A549 (cell line): ENCODE measurements around the gene ACBD6. TPM values are rescaled to one million over a fixed set of nuclear protein-coding genes. Genes with fewer than 3 reads are reported as not detected.

ENCODE experiments used
- ATAC-seq, 2 experiments: fragments of 200-7000 bp in 1 of 2; fragments of >200 bp in 1 of 2; cut with Nextera tagmentation in 1 of 2; cut with Tn5 transposase in 1 of 2; 3 replicates each; pipeline versions ENCODE4 v1.8.0 to v1.9.1; 2018 to 2020; ENCODE audit warnings: mild to moderate bottlenecking in 1 of 2, moderate library complexity in 1 of 2
- CTCF ChIA-PET: fragments of 300-600 bp; sonication (Branson Sonifier 250); formaldehyde crosslinking; extraction: SDS; loops from one replicate; lab custom pipeline; 2021; ENCODE audit warnings: antibody characterized with exemption, inconsistent platforms; lab: Yijun Ruan, JAX
- POLR2A ChIA-PET: fragments of 350-600 bp; formaldehyde crosslinking; extraction: SDS; loops from one replicate; lab custom pipeline; 2021; ENCODE audit warnings: antibody characterized with exemption, inconsistent platforms; lab: Yijun Ruan, JAX
- DNase-seq, 2 experiments: peaks; one replicate each; pipeline versions ENCODE4 v3.0.0 to v3.0.0-alpha.2; 2011 to 2016; ENCODE audit warnings: low read depth in 1 of 2, low spot score in 1 of 2
- FAIRE-seq: peaks from 2 replicates; lab custom pipeline; 2011; peaks lifted over from hg19 to GRCh38; lab: Jason Lieb, UNC
- H3K27ac ChIP-seq, 2 experiments: fragments of >200 bp; sonication (Bioruptor Twin); formaldehyde crosslinking; 3 replicates each; pipeline ENCODE4 v1.5.1; 2016 to 2017
- H3K4me1 ChIP-seq: fragments of >200 bp; sonication (Bioruptor Twin); formaldehyde crosslinking; 3 replicates; pipeline ENCODE4 v1.6.1; 2016
- H3K4me2 ChIP-seq: fragments of >200 bp; sonication (Bioruptor Twin); formaldehyde crosslinking; 3 replicates; pipeline ENCODE4 v1.6.1; 2016
- H3K4me3 ChIP-seq: fragments of >200 bp; sonication (Bioruptor Twin); formaldehyde crosslinking; 3 replicates; pipeline ENCODE4 v1.5.1; 2016
- H3K9me3 ChIP-seq: fragments of >200 bp; sonication (Bioruptor Twin); formaldehyde crosslinking; 3 replicates; pipeline ENCODE4 v1.6.1; 2016
- BHLHE40 ChIP-seq: IDR thresholded peaks from 2 replicates; pipeline ENCODE4 v1.6.1; 2012; ENCODE audit warnings: low read depth, low read length, inconsistent platforms
- CEBPB ChIP-seq, 2 experiments: fragments of >200 bp in 1 of 2; sonication (Bioruptor Twin) in 1 of 2; formaldehyde crosslinking in 1 of 2; IDR thresholded peaks; 2 replicates each; pipeline ENCODE4 v1.6.1; 2012 to 2016
- CHD2 ChIP-seq: fragments of 150-350 bp; IDR thresholded peaks from 2 replicates; pipeline ENCODE4 v1.6.1; 2014; ENCODE audit warnings: low read length; ENCODE audit not compliant: partially characterized antibody
- EHF ChIP-seq: fragments of 250-450 bp; sonication (Bioruptor Pico); IDR thresholded peaks from 2 replicates; pipeline ENCODE4 v1.5.0; 2020; ENCODE audit warnings: mild to moderate bottlenecking
- EHMT2 ChIP-seq: fragments of 200-600 bp; sonication (generic); IDR thresholded peaks from 2 replicates; pipeline ENCODE4 v1.6.1; 2016; ENCODE audit warnings: antibody characterized with exemption, low read depth, mild to moderate bottlenecking, moderate library complexity
- FOSB ChIP-seq: fragments of 250-450 bp; sonication (Bioruptor Pico); IDR thresholded peaks from 2 replicates; pipeline ENCODE4 v1.5.0; 2020; ENCODE audit warnings: mild to moderate bottlenecking, moderate library complexity
- FOXS1 ChIP-seq: fragments of 250-450 bp; sonication (Bioruptor Pico); IDR thresholded peaks from 2 replicates; pipeline ENCODE4 v1.5.0; 2020; ENCODE audit warnings: mild to moderate bottlenecking, moderate library complexity
- HDAC2 ChIP-seq: fragments of 200-600 bp; sonication (generic); IDR thresholded peaks from 2 replicates; pipeline ENCODE4 v1.6.1; 2016
- HOXB13 ChIP-seq: fragments of 250-450 bp; sonication (Bioruptor Pico); IDR thresholded peaks from 2 replicates; pipeline ENCODE4 v1.5.0; 2020; ENCODE audit warnings: low read depth, mild to moderate bottlenecking, moderate library complexity
- HOXB5 ChIP-seq: fragments of 250-450 bp; sonication (Bioruptor Pico); IDR thresholded peaks from 2 replicates; pipeline ENCODE4 v1.5.0; 2020; ENCODE audit warnings: mild to moderate bottlenecking, moderate library complexity
- MAZ ChIP-seq: fragments of 150-350 bp; IDR thresholded peaks from 2 replicates; pipeline ENCODE4 v1.6.1; 2014; ENCODE audit warnings: antibody characterized with exemption, low read depth, low read length, borderline replicate concordance
- MYC ChIP-seq: IDR thresholded peaks from 2 replicates; pipeline ENCODE4 v1.6.1; 2012; ENCODE audit warnings: mild to moderate bottlenecking, inconsistent platforms, low read length, improper control_type of control experiment, borderline replicate concordance
- NFE2L2 ChIP-seq: fragments of 150-350 bp; conservative IDR thresholded peaks from 2 replicates; pipeline ENCODE4 v1.6.1; 2014; ENCODE audit warnings: low read length
- NPAS2 ChIP-seq: fragments of 250-450 bp; sonication (Bioruptor Pico); IDR thresholded peaks from 2 replicates; pipeline ENCODE4 v1.8.0; 2022; ENCODE audit warnings: mild to moderate bottlenecking, moderate library complexity, borderline replicate concordance
- PHF8 ChIP-seq: fragments of 200-600 bp; sonication (generic); IDR thresholded peaks from 2 replicates; pipeline ENCODE4 v1.6.1; 2016; ENCODE audit warnings: low read depth, mild to moderate bottlenecking, antibody characterized with exemption, moderate library complexity, borderline replicate concordance
- POLR2A ChIP-seq: IDR thresholded peaks from 2 replicates; pipeline ENCODE4 v1.6.1; 2012; ENCODE audit warnings: mild to moderate bottlenecking, low read length
- POLR2AphosphoS2 ChIP-seq: conservative IDR thresholded peaks from 2 replicates; pipeline ENCODE4 v1.6.1; 2012; ENCODE audit warnings: low read length, improper control_type of control experiment, inconsistent platforms
- RAD21 ChIP-seq, 2 experiments: fragments of >200 bp in 1 of 2; sonication (Bioruptor Twin) in 1 of 2; formaldehyde crosslinking in 1 of 2; IDR thresholded peaks in 1 of 2; conservative IDR thresholded peaks in 1 of 2; 2 replicates in 1 of 2; 3 replicates in 1 of 2; pipeline ENCODE4 v1.6.1; 2012 to 2018; ENCODE audit warnings: inconsistent platforms in 1 of 2
- RFX5 ChIP-seq: fragments of 450-650 bp; IDR thresholded peaks from 2 replicates; pipeline ENCODE4 v1.7.1; 2014; ENCODE audit warnings: antibody characterized with exemption, mild to moderate bottlenecking, moderate library complexity
- SMC3 ChIP-seq: fragments of >200 bp; sonication (Bioruptor Twin); formaldehyde crosslinking; IDR thresholded peaks from 3 replicates; pipeline ENCODE4 v1.6.1; 2018; ENCODE audit warnings: inconsistent platforms
- ZC3H11A ChIP-seq: fragments of 450-650 bp; IDR thresholded peaks from 2 replicates; pipeline ENCODE4 v1.6.1; 2014; ENCODE audit warnings: antibody characterized with exemption, mild to moderate bottlenecking
- ZFP36 ChIP-seq: fragments of 450-650 bp; IDR thresholded peaks from 2 replicates; pipeline ENCODE4 v1.6.1; 2014; ENCODE audit warnings: borderline replicate concordance; ENCODE audit not compliant: partially characterized antibody
- ZNF302 ChIP-seq: fragments of 250-450 bp; sonication (Bioruptor Pico); IDR thresholded peaks from 2 replicates; pipeline ENCODE4 v1.9.0; 2021; ENCODE audit warnings: inconsistent platforms, mild to moderate bottlenecking, moderate library complexity
- ZSCAN20 ChIP-seq: fragments of 250-450 bp; sonication (Bioruptor Pico); IDR thresholded peaks from 2 replicates; pipeline ENCODE4 v1.8.0; 2022; ENCODE audit warnings: mild to moderate bottlenecking, moderate library complexity
- WGBS: methylation state at CpG from one replicate; pipeline ENCODE4 v1.1.6; 2017; ENCODE audit errors: missing lambda C conversion rate; 5-methylcytosine and 5-hydroxymethylcytosine counted together
- polyA plus RNA-seq, 4 experiments: library from polyadenylated mRNA; depleted of rRNA in 3 of 4; stranded (reverse); fragments of >200 nt; fragmentation: RNase III in 1 of 4; extraction: RNeasy Plus Mini Kit Qiagen cat#74134 plus additional on column Dnase treatment in 1 of 4; gene quantifications; 2 replicates in 3 of 4; 3 replicates in 1 of 4; pipeline ENCODE4 v1.2.3, GENCODE V29; 2011 to 2017
- TF ChIP-seq, protein P1 (sequence below): fragments of 450-650 bp; IDR thresholded peaks from 2 replicates; pipeline ENCODE4 v1.6.1; 2014; ENCODE audit warnings: antibody characterized with exemption
- TF ChIP-seq, protein P2 (sequence below): fragments of 150-350 bp; IDR thresholded peaks from 2 replicates; pipeline ENCODE4 v1.6.1; 2014; ENCODE audit warnings: low read depth, mild to moderate bottlenecking, low read length
- TF ChIP-seq, protein P3 (sequence below): fragments of 250-450 bp; sonication (Bioruptor Pico); IDR thresholded peaks from 2 replicates; pipeline ENCODE4 v1.5.0; 2020; ENCODE audit warnings: low read depth, mild to moderate bottlenecking, moderate library complexity
- TF ChIP-seq, protein P4 (sequence below): IDR thresholded peaks from 2 replicates; pipeline ENCODE4 v1.6.1; 2012; ENCODE audit warnings: low read depth, borderline replicate concordance
- TF ChIP-seq, protein P5 (sequence below): IDR thresholded peaks from 2 replicates; pipeline ENCODE4 v1.6.1; 2012
- TF ChIP-seq, protein P6 (sequence below): fragments of >200 bp; sonication (Bioruptor Twin); formaldehyde crosslinking; IDR thresholded peaks from 3 replicates; pipeline ENCODE4 v1.6.1; 2016

ACBD6 gene
- polyA plus RNA-seq, 2 of the 4 experiments (the other 2 are of a cell fraction): 61.4 to 91.3 TPM

DNA sequence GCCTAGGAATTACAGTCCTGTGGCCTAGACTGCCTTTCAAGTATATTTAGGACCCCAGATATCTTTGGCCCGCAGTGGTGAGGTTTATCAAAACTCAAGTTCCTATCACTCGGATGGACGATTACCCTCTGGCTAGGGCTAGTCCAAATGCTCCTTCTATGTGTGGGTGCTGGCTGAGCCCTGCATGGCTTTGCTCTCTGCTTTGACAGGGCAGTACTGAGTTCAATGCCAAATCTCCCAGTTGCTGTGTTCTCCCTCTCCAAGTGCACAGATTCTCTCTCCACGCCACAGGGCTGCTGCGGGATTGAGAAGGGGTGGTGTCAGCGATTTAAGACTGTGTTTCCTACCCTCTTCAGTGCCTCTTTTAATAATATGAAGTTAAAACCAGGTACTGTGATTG, 175.3 kb downstream of the ACBD6 start:
- no peak for FAIRE-seq
- ATAC-seq: no peak
- DNase-seq: no peak
- H3K4me3 ChIP-seq: no peak overlapping the region
- no peak for TF ChIP-seq BHLHE40
- TF ChIP-seq ZC3H11A: no peak
- TF ChIP-seq HOXB13 (CRISPR knock-in tag): no peak
- no peak for TF ChIP-seq MAZ
- no peak for TF ChIP-seq POLR2A
- no peak for TF ChIP-seq FOXS1 (CRISPR knock-in tag)
- no peak for TF ChIP-seq CHD2
- TF ChIP-seq PHF8: no peak
- TF ChIP-seq NPAS2 (CRISPR knock-in tag): no peak
- no peak for TF ChIP-seq RAD21 (conservative IDR thresholded peaks at IDR 0.05 in 1 of 2, IDR thresholded peaks at IDR 0.05 in 1 of 2)
- no peak for TF ChIP-seq EHF (CRISPR knock-in tag)
- TF ChIP-seq, protein P1, sequence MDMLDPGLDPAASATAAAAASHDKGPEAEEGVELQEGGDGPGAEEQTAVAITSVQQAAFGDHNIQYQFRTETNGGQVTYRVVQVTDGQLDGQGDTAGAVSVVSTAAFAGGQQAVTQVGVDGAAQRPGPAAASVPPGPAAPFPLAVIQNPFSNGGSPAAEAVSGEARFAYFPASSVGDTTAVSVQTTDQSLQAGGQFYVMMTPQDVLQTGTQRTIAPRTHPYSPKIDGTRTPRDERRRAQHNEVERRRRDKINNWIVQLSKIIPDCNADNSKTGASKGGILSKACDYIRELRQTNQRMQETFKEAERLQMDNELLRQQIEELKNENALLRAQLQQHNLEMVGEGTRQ: no peak
- TF ChIP-seq SMC3: no peak
- no peak for TF ChIP-seq HDAC2
- no peak for TF ChIP-seq EHMT2
- TF ChIP-seq, all 56 proteins: peak for 0
- Histone ChIP-seq H3K9me3 (peaks cover 2% of the 10 kb centered on the region; the same call in 2 of the 3 replicates), H3K4me1 (no peaks in the 10 kb centered on the region), H3K4me2 (no peak overlapping the region), H3K27ac (no peak overlapping the region)
- POLR2A ChIA-PET: no interaction called here
- 95% methylated on average over 6 of the region's 6 CpGs for WGBS
- CTCF ChIA-PET: no interaction called here

DNA sequence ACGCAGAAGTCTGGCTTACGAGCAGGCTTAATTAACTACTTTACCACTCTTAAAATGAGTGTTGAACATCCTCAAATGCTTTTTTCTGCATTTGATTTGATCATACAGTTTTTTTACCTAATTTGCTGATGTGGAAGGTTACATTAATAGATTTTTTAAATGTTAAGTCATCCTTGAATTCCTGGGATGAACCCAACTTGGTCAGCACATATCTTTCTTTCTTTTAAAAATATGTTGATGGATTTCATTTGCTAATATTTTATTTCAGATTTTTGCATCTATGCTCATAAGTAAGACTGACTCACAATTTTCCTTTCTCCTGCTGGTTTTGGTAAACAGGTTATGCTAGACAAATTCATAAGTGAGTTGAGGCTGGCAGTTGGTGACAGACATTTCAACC, 189.5 kb downstream of the ACBD6 start:
- Histone ChIP-seq H3K4me1 (peaks cover 51% of the 10 kb centered on the region), H3K4me2 (no peak overlapping the region), H3K4me3 (no peak overlapping the region), H3K27ac (no peak overlapping the region), H3K9me3 (no peaks in the 10 kb centered on the region)
- 94% methylated on average over 2 of the region's 2 CpGs for WGBS
- ChIA-PET CTCF (no interaction called here), POLR2A (no interaction called here)
- DNase-seq (no peak), FAIRE-seq (no peak), ATAC-seq (no peak)
- TF ChIP-seq HOXB5 (CRISPR knock-in tag): no peak
- no peak for TF ChIP-seq RFX5
- TF ChIP-seq FOSB (CRISPR knock-in tag): no peak
- TF ChIP-seq ZFP36: no peak
- no peak for TF ChIP-seq ZNF302 (CRISPR knock-in tag)
- no peak for TF ChIP-seq CHD2
- TF ChIP-seq BHLHE40: no peak
- TF ChIP-seq EHF (CRISPR knock-in tag): no peak
- TF ChIP-seq MYC: no peak
- no peak for TF ChIP-seq ZSCAN20 (CRISPR knock-in tag)
- TF ChIP-seq, protein P2, sequence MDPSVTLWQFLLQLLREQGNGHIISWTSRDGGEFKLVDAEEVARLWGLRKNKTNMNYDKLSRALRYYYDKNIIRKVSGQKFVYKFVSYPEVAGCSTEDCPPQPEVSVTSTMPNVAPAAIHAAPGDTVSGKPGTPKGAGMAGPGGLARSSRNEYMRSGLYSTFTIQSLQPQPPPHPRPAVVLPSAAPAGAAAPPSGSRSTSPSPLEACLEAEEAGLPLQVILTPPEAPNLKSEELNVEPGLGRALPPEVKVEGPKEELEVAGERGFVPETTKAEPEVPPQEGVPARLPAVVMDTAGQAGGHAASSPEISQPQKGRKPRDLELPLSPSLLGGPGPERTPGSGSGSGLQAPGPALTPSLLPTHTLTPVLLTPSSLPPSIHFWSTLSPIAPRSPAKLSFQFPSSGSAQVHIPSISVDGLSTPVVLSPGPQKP: no peak
- no peak for TF ChIP-seq CEBPB (IDR thresholded peaks at IDR 0.05)
- TF ChIP-seq, protein P3, sequence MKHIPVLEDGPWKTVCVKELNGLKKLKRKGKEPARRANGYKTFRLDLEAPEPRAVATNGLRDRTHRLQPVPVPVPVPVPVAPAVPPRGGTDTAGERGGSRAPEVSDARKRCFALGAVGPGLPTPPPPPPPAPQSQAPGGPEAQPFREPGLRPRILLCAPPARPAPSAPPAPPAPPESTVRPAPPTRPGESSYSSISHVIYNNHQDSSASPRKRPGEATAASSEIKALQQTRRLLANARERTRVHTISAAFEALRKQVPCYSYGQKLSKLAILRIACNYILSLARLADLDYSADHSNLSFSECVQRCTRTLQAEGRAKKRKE (CRISPR knock-in tag): no peak
- TF ChIP-seq NFE2L2: no peak
- TF ChIP-seq, protein P4, sequence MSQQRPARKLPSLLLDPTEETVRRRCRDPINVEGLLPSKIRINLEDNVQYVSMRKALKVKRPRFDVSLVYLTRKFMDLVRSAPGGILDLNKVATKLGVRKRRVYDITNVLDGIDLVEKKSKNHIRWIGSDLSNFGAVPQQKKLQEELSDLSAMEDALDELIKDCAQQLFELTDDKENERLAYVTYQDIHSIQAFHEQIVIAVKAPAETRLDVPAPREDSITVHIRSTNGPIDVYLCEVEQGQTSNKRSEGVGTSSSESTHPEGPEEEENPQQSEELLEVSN: no peak
- TF ChIP-seq, protein P5, sequence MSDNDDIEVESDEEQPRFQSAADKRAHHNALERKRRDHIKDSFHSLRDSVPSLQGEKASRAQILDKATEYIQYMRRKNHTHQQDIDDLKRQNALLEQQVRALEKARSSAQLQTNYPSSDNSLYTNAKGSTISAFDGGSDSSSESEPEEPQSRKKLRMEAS: no peak
- TF ChIP-seq, protein P6, sequence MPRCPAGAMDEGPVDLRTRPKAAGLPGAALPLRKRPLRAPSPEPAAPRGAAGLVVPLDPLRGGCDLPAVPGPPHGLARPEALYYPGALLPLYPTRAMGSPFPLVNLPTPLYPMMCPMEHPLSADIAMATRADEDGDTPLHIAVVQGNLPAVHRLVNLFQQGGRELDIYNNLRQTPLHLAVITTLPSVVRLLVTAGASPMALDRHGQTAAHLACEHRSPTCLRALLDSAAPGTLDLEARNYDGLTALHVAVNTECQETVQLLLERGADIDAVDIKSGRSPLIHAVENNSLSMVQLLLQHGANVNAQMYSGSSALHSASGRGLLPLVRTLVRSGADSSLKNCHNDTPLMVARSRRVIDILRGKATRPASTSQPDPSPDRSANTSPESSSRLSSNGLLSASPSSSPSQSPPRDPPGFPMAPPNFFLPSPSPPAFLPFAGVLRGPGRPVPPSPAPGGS: no peak
- no peak for TF ChIP-seq POLR2AphosphoS2
- TF ChIP-seq NPAS2 (CRISPR knock-in tag): no peak
